GM21786 (cell line): ENCODE data around the gene SIX1.

Experiments used
- ATAC-seq: cut with Tn5 transposase; IDR thresholded peaks from one replicate; pipeline ENCODE4 v1.9.1; 2021; ENCODE audit not compliant: unreplicated experiment

SIX1 gene

DNA sequence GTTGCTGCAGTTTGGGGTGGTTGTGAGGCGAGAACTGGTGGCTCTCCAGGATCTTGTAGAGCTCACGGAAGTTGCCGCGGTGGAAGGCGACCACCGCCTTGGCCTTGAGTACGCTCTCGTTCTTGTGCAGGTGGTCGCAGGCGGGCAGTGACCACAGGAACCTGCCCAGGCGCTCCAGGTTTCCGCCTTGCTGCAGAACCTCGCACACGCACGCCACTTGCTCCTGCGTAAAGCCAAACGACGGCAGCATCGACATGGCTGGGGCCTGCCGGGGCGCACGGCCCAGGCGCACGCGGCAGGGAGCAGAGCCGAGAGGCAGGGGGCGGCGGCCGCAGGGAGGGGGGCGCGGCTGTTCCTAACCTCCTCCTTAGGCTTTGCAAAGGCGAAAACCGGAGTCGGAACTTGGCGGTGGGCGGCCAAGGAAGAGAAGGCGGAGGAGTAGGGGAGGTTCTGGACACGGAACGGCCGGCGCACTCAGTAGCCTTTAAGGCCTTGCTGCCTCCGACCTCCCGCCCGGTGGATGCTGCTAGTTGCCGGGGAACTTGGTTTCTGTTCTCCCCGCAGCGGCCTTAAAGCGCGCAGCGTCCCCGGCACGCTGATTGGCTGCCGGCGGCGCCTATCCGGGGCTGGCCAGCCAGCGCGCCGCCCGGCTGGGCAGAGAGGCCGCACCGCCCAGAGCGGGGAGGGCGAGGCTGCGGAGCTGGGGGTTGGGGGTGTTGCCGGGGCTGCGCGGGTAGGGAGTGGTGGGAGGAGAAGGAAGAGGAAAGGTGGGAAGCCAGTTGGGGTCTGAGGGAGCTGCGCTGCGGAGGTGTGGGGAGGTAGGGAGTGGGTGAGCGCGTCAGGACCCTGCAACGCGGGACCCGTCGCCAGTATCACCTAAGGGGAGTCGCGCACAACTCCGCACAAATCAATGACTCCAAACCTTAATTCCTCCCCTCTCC, at the start of gene SIX1:
TSS of gene SIX1 (minus strand) at position 544 of the 941 bp plus-strand sequence. CDS start at position 256, 288 bp downstream.
- ATAC-seq: no peak

DNA sequence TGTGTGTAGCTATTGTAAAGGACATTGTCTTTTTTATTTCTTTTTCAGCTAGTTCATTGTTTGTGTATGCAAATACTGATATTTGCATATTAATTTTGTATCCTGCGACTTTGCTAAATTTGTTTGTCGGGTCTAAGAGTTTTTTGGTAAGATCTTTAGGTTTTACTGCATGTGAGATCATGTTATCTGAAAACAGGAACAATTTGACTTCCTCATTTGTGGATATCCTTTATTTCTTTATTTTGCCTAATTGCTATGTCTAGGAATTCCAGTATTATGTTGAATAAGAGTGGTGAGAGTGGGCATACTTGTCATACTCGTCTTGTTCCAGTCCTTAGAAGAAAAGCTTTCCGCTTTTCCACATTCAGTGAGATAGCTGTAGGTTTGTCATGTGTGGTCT, 46.0 kb upstream of the SIX1 start:
- ATAC-seq: no peak

DNA sequence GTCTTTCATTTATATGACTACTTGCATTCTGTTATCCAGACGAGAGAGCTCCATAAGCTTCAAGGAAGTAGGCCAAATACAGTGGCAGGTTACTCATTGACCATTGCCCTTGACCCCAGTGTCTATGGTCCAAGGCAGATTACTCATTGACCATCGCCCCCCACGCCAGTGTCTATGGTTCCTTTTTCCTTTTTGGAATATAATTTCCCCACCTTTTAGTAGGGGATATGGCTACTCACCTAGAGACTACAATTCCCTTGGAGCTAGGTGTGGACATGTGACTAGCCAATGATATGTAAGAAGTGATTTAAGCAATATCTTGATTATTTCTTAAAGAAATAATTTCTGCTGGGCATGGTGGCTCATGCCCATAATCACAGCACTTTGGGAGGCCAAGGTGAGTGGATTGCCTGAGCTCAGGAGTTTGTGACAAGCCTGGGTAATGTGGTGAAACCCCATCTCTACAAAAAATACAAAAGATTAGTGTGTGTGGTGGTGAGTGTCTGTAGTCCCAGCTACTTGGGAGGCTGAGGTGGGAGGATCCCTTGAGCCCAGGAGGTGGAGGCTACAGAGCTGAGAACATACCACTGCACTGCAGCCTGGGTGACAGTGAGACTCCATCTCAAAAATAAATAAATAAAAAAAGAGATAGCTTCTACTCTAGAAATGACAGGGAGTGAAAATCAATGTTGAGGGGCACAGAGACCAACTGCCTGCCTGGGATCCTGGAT, 42.3 kb upstream of the SIX1 start:
- no peak for ATAC-seq

DNA sequence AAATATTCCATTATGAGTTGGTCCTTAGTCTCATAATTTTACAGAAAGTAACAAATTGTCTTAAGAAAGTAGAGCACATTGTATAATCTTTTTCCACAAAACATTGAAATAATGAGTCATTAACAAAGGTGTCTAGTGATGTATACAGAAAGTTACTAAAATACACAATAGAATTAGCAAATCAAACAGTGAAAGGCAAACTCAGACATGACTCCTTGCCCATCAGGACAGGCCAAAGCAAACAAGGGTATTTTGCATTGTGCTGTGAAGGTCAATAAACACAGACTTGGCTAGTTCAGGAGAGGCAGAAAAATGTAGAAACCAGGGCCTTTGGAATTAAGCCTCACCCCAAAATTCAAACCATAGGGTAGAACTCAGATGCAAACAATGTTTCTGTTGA, 37.6 kb upstream of the SIX1 start:
- no peak for ATAC-seq

DNA sequence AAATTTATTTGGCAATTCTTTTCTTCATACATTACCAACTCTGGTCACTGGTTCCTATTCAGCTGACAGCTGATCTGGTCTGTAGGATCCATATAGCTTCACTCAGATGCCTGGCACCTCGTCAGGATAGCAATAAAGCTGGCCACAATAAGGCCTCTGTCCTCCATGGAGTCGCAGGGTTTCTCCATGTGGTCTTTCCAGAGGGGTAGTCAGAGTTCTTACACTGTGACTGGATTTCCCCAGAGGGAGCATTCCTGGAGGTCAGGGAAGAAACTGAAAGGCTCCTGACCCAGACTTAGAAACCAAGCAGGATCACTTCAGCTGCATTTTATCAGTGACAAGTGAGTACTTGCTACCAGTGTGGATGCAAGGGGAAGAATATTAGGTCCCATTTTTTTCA, 34.9 kb upstream of the SIX1 start:
- no peak for ATAC-seq

DNA sequence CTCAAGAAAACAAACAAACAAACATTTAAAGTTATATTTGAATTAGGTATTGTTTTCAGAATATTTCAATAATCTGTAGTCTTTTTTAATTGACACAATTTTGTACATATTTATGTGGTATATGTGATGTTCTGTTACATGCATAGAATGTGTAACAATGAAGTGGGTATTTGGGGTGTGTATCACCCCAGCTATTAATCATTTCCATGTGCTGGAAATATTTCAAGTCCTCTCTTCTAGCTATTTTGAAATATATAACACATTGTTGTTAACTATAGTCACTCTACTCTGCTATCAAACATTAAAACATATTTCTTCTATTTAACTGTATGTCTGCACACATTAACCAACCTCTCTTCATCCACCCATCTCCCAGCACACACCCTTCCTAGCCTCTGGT, 32.0 kb upstream of the SIX1 start:
- no peak for ATAC-seq

DNA sequence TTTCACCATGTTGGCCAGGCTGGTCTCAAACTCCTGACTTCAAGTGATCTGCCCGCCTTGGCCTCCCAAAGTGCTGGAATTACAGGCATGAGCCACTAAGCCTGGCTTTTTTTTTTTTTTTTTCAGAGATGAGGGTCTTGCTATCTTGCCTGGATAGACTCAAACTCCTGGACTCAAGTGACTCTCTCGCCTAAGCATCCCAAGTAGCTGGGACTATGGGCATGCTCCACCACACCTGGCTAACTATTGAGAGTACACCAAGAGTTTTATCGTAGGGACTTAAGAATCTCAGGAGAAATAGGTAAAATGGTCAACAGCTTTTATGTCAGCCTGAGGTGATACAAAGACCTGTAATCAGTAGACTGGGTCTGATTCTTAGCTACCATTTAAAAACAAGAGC, 31.2 kb upstream of the SIX1 start:
- no peak for ATAC-seq

DNA sequence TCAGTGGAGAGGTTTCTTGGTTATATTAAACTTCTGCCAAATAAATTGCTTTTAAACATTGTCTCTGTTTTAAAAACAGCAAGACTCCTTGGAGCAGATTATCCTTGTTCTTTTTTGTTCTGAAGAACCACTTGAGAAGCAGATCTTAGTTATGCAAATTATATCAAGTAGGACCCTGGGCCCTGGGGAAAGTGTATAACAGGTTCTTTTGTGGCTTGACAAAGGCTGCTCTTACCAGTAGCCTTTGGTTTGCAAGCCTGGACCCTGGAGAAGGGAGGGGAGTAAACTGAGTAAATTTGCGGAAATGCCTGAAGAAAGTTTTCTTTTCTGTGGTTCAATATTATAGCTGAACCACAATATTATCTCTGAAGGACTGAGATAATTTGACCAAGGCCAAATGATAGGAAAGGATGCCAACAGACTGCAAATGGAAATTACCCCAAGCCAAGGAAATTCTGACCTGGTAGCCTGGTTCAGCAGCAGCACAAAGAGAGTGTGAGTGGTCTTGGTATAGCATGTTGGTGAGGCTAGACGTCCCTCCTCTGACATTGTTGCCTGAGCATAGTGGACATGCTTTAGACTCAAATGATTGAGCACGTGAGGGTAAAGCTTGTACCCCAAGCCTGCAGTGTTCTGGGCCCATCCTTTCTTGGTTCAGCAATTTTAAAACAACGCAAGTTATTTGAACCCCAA, 30.4 kb upstream of the SIX1 start:
- ATAC-seq: no peak

DNA sequence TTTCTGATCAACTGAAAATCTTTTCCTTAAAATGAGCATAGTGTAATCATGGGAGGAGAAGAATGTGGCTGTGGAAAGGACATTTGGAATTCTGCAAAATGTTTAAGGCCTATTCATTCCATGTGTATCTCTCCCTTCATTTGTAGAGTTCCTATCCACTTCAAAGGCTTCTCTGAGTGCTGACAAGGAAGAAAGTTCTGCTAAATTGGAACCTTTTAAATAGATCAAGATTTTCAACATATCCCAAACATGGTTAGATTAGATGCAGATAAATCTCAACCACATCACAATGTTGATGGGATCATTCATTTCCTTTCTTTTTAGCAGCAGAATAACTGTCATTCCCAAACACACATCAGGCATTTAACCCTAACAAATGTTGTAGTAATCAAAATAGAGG, 28.4 kb upstream of the SIX1 start:
- ATAC-seq: no peak

DNA sequence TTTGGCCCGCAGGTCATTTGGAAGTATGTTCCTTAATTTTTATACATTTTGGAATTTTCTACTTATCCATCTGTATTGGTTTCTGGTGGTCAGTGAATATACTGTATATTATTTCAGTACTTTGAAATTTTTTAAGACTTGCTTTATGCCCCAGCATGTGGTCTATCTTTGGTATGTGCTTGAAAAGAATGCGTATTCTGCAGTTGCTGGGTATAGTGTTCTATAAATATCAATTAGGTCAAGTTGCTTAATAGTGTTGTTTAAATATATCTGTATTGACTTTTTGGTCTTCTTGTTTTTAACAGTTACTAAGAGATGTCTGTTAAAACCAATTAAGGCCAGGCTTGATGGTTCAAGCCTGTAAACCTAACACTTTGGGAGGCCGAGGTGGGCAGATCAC, 21.7 kb upstream of the SIX1 start:
- ATAC-seq: no peak

DNA sequence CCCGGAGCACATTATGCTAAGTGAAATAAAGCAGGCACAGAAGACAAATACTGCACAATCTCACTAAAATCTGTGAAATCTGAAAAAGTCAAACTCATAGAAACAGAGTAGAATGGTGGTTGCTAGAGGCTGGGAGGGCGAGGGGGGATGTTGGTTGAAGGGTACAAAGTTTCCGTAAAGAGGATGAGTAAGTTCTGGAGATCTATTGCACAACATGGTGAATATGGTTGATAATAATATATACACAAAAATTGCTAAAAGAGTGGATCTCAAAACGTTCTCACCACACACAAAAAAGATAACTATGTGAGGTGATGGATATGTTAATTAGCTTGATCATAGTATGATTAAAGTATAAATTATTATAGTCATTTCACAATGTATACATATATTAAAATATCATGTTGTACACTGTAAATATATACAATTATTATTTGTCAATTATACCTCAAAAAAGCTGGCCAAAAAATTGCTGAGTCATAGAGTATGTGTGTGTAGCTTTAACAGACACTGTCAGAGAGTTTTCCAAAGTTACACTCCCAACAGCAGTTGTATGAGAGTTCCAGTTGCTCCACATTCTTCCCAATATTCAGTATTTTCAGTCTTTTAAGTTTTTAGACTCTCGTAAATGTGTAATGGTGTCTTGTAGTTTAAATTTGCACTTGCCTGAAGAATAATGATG, 19.3 kb upstream of the SIX1 start:
- ATAC-seq: no peak

DNA sequence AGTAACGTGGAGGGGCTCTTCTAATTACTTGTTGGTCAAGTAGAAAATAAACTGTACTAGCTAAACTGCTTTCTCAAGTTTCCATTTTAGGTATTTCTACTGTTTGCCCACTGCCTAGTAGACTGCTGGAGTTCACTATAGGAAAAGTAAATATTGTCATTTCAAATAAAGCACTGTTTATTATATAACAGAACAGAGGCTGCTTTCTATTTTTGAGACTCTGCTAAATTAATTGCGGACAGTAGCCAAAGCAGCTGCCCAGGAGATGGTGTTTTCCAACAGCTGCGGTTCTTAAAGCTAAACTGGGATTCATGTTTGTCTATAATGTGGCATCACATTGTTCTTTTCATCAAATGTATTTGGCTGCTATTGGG, 15.9 kb upstream of the SIX1 start:
- no peak for ATAC-seq

DNA sequence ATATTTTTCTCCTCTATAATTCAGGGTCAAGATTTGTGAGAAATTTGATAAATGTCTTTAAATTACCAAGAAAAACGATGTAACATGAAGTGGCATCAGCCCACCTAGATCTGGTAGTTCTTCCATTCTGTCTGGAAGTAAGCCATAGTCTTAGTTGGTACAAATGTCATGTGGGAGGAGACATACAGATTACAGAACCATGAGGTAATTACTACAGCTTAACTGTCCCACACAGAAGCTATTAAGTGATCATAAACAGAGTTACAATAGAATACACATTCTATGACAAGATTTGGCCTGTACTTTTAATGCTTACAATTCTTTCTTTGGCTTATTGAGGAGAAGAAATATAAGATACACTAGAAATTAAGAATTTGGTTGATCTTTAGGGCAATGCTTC, 13.7 kb upstream of the SIX1 start:
- no peak for ATAC-seq

DNA sequence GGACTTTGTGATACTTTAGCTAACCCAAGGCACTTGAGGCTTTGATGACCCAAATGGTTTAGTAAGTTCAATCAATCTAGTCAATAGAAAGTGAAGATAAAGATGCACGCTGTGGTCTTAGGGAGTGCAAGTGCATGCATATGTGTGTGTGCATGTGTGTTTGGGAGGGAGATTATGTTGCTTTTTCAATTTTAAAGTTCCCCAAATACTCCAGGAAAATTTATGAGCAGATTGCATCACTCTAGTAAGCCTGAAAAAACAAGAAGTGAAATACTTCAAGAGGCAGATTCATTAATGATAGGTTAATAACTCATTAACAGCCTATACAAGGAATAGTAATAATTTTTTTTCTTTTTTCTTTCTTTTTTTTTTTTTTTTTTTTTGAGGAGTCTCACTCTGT, 12.4 kb upstream of the SIX1 start:
- no peak for ATAC-seq

DNA sequence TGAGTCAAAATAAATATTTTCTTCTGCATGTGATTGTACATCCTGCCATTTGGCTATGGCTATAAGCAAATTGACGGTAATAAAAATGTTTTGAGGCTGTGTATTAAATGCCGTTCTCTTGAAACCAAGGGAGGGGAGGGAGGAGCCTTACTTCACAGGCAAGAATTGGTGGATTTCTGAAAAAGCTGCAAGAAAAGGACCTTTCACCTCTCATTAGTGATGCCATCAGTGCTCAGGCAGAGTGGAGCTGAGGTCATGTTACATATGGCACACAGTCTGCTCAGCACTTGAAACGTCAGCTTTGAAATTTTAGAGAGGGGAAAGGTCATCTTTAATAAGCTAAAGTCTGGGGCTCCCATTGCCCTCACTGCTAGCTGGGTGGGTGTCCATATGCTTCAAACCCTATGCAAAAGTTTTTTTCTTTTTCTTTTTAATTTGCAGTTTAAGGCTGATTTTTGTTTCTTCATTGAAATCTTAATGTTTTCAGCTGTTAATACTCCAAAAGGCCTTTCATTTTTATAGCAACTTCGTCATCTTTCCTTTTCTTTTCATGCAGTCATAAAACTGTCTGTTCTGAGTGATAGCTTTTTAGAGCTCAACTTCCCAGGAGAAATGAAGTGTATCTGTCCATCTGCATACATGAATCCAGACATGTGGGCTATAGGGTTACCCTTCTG, 9.8 kb upstream of the SIX1 start:
- no peak for ATAC-seq

DNA sequence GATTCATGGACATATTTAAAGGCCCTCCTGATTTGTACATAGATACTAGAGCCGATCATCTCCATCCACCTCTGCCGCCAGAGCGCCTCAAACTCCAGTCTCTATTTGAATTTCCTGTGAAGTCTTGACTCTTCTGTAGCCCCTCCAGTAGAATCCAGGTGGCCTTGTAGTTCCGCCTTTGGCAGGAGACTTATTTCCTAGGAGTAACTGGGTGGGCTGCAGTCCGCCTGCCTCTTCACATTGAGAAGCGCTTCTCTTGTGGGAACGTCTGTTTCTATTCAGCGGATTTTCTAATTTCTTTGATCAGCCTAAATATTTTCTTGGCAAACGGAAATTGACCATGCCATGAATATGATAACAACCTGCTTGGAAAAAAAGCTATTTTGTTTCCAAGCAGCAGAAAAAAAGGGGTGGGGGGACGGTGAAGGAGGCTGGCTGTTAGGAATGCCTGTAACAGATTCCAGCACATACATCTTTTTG, 9.0 kb upstream of the SIX1 start:
- no peak for ATAC-seq

DNA sequence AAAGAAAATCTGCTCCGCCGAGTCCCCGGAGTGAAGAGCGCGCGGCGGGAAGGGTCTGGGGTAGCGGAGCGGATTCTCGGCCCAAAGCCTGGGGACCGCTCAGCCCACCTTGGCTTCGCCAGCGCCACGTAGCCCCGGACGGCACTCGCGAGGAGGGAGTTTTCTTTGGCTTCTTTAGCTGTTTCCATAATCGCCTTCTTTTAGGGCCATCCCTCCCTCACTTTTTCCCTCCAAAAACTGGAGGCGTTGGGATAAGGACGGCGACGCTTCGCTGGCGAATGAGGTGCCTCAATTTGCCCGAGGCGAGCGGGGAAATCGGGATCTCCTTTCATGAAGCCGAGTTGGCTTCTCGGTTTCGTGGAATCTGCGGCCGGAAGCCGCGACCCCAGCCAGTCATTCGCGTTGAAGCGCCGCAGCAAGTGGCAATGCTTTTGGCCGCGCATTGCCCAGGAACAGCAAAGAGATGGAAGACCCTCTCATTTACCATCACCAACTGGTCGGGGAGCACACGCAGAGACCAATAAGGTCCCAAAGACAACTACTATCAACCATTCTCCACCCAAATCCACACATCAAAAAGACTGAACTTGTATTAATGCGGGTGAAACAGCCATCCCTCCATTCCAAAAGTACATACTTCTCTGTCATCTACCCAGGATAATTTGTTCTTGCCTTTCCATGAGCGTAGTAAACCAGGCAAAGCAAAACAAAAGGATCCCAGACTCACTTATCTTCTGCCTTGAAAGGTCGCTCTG, 8.4 kb upstream of the SIX1 start:
- no peak for ATAC-seq

DNA sequence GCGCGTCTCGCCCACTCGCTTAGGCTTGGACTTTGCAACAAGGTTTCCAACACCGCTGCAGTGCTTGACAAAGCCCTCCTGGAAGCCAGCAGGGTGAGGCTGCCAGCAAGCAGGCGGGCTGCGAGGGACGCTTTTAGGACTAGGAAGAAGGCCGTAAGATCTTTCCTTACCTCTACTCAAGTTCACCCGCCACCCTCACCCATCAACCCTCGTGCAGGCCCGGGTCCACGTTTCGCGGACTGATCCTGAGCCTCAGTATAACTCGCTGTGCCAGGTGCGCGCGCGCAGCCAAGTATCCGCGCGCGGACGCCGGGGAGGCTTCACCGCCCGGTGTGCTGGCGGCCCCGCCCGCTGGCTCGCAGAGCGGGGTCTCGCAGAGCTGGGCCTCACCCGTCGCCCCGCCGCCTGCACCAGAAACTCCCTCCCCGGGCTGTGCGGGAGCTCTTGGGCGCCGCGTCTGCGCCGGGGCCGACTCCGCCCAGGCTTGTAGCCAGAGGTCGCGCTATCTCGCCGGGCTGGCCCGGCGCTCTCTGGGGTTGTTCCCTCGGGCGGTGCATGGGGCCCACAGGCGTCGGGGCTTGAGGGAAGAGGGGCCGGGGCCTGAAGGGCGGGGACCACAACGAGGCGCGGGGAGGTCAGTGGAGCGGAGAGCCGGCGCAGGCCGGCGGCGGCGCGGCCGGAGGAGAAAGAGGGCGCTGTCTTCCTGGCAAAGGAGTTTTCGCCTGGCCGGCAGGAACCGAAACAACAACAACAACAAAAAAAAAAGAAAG, 7.6 kb upstream of the SIX1 start:
- ATAC-seq: peak; percentile 78
